Dermis microvascular lymphatic vessel endothelial cell (primary cell): ENCODE data around the gene IGF1. TPM values are rescaled to one million over a fixed set of nuclear protein-coding genes. Genes with fewer than 3 reads are reported as not detected.

Experiments
- DNase-seq, 2 donors: peaks; one replicate each; pipeline versions ENCODE4 v3.0.0 to v3.0.0-alpha.2; 2010; ENCODE audit warnings: low read depth in 2 of 2
- total RNA-seq: library from RNA; depleted of rRNA; stranded (reverse); fragments of >200 nt; gene quantifications from 2 replicates; pipeline ENCODE4 v1.2.1, GENCODE V29; 2014

IGF1 gene
- total RNA-seq, 1 donor from 2014 or later, result 0.26 TPM

DNA sequence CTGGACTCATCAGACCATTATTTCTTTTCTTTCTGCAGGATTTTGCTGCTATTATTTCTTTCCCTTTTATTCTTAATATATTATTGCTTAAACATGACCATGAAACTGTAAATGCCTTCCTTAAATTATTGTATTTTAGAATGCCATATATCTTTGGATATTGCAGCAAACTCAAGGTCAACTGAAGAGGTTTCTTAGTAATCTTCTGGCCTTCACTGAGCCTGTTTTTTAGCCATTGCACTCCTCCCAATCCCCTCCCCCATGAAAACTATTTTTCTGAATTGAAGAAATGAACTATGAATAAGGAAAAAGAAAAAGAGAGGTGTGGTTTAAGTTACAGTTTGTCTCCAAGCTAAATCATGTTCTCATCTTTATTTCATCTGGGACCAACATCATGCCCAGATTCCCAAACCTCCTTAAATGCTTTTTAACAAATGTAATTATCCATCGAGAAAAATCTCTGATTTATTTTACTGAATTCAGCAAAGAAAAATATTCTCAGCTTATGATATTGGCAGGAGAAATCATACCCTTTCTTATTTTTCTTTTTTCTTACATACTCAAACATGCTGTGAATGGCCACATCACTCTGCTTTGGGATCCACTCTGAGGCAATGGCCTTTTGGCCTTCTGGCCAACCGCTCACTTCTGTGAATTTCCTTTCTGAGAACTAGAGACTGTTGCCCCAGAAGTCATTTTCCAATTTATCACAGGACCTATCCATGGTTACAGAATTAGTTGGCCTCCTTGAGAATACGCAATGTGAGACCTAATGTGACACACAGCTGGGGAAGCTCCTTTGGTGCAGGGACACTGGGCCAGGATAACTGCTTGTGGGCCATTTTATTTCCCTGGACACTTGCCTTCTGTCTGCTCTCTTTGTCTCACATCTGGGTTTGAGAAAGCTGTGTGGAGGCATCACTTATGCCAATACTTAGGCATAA is 50.9 kb downstream of the IGF1 start:
- DNase-seq, result no peak

DNA sequence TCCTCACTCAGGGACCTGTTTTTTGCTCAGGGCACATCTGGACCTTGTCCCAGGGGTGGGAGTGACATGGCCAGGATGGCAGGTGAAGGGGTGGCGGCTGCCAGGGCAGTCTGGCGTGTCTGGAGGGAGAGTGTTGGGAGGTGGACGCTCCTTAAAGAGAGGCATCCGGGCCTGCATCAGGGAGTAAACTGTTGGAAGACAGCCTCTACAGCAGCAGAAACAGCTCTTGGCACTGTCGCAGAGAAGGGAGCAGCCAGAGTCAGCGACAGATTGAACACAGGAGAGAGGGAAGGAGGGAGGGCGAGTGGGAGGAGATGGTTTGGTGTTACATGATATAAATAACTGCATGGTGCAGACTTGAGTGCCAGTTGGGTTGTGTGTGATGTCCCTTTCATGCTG is 52.8 kb downstream of the IGF1 start:
- no peak for DNase-seq

DNA sequence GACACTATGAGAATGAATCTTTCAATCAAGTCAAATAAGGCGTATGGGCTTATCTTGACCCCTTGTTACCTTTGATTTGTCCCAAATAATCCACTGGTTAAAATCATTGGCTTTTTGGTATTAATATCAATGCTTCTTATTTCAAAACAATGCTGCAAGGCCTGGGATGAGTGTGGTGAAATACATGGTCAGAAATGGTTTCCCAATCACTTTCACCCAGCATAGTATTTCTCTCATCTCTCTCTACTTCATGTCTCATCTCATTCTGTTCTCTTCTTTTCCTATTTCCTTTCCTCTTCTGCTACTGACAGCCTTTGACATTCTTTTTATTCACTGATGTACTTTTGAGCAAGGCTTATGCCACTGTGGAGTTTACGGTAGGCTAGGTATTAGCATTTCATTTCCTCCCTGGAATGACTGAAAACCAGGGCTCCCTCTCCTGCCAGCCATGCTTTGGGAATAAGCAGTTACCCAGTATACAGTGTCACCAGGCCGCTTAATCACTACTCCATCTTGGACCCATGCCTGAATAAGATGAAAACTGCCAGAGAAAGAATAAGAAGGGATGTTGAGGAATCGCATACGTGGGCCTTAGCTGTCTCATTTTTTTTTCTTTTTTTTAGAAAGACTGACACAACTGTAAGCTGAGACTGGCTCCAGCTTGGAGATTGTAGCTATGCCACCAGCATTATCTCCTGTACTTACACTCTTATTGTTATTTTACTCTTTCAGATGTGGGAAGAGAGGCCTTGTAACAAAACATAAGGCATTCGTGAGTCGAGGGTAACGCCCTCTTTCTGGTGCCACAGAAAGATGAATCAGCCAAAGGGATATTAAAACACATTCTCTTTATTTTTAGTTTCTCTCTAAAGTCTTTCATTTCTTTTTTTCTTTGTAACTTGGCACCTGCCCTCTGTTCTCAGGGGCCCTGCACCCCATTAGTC is 53.5 kb downstream of the IGF1 start:
- no peak for DNase-seq

DNA sequence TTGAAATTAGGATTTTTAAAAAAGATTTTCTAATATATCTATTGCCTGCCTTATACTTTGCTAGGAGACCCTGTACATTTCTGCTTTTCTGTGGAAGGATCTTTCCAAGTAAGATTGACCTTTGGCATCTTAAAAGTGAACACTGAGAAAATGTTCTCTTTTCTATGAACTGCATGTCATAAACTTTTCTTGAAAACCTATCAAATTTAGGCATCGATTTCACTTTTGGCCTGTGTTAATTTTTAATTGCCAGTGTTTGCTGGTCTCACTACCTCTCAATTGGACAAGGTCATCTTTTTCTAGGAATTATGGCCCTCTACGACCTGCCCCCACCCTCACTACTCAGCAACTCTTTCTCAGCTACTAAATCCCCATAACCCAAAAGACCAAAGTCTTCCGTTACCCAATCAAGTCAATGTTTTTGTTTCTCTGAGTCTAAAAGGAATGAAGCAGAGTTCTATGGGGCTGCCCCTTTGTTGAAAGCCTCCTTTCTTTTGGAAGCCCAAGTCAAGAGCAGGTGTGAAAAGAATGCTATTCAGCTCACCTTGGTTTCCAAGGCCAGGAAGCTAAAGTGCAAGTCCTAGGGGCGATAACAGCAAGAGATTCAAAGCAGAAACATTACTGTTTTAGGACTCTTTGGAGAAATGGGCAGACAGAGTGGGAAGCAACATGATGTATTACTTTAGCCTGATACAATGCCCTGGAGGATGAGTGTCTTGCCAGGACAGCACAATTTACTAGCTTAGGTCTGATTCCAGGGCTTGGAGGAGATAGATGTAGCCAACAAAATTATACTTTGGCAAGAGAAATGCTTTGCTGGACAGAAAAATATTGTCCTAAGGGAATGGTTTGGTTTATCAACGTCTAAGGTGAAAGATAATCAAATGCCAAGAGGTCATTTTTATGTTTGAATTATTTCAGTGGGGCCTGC is 55.0 kb downstream of the IGF1 start:
- no peak for DNase-seq

DNA sequence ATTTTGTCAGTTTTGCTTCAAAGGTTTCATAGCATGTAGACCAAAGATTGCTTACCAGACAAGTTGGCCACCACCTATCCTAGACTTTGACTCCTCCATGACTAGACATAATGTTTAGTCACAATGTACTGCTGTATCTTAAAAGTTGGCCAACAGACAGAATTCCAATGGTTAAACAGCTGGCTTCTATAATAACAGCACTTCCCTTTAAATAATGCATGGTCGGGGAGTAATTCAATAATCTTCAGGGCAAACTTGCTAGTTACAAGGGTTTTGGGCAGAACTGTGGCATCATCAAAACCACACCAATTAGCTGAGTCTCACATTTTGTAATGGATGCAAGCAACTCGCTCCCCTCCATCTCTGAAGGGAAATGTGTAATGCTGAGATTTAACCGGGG is 56.9 kb downstream of the IGF1 start:
- no peak for DNase-seq

DNA sequence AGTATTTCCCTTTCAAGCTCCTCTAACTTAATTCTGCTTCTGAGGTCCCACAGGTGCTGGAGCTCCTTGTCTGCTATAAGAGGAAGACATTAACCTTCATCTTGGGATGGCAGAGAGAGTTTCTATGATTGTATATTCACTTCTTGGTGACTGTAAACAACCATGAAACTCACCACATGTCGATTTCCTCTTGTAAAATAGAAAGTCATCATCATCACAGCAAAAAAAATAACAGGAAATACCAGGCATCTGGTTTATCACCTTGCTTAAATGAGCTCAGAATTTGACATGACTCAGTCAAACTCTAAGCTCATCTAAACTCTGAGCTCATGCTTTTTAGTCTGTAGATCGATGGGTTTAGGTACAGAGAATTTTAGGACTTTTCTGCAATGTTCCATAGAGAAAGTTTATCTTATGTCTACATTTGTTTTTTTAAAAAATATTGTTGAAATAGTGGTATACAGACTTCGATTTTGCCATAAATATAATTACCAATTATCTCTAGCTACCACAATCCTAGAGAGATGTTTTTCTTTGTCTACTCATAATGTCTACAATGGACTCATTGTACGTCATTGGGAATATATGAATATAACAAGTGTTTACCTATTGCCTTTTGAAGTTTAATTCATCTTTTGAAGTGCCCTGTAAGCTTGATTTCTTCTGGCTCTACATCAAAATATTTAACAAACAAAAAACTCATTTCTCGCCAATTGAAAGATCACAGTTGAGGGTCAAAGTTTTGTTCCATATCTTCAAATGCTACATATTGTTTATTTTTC is 58.4 kb downstream of the IGF1 start:
- peak; percentile 16 to 75 for DNase-seq

DNA sequence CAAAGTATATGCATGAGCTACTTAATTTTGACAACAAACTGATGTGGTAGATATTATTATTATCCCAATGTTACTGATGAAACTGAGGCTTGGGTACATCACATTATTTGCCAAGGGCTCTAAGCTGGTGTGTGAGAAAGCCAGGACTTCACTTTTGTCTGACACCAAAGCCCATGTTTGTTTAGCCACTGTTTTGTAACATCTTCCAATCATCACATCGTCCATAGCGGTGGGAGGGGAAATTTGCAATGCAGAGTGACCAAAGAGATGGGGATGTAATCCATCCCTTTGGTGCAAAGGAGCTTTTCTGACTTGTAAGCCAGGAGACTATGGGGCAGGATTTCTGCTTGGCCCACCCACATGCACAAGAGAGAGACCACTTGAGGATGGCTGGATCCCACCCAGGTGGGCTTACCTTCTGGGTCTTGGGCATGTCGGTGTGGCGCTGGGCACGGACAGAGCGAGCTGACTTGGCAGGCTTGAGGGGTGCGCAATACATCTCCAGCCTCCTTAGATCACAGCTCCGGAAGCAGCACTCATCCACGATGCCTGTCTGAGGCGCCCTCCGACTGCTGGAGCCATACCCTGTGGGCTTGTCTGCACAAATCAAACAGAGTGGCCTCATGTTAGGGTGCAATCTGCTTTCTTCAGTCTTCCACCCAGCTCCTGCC is 61.1 kb downstream of the IGF1 start:
- DNase-seq, result no peak

DNA sequence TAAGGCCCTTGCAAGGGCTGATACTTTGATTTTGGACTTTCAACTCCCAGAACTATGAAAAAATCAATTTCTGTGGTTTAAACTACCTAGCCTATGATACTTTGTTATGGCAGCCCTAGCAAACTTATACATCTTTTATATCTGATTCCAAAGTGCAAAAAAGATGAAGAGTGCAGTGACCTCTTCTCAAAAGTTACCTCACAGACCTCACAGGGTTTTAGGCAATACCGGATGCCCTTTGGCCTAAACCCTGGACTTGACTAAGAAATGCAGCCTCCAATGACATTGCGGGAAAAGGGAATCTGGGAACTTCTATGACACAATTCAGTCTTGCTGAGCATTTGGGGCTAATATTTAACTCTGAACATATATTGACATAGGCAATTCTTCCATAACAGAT is 63.3 kb downstream of the IGF1 start:
- no peak for DNase-seq

DNA sequence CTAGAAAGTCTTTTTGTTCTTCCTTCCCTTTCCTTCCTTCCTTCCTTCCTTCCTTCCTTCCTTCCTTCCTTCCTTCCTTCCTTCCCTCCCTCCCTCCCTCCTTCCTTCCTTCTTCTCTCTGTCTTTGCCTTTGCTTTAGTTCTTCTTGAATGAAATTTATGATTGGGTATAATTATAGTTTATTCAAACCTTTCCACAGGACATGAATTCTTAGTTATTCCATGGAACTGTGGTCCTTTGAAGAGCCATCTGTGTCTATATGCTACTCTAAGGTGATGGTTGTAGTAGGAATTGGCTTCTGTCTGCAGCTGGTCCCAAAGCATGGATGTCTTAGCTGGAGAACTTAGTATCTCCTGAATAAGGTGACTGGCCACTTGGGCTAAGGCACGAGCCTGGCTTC is 64.8 kb downstream of the IGF1 start:
- DNase-seq, result no peak

DNA sequence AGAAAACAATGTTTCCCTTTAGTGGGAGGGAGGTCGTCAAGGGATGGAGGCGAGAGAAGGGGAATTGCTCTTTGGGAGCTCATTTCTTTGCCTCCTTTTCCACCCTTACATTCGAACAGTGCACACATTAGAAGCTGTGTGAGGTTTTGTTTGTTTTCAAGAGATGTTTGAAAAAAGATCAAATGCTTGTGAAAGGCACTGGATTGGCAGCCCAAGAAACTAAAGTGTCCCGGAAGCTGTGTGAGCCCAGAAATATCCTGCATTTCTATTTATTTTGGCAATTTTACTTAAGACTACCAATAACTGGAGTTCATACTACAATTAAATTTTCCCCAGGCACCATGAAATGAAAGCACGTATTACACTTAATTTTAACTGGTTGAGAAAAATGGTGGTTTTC is 67.0 kb downstream of the IGF1 start:
- no peak for DNase-seq

DNA sequence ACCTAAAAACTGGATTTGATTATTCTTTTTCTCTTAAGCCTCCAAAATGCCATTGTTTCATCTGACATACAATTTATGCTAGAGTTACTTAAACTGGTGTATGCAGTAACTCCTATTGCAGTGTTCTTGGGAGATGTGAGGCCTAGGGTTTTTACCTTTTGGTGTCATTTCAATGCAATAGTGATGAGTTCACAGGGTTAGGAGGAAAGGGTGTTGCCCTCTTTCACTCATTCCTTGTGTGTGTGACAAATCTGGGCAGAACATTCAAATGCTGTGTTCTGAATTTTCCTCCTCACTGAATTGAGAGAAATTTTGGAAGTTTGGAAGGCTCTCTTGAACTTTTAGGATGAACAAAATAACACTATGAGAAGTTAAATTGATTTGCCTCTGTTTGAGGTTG is 69.9 kb downstream of the IGF1 start:
- DNase-seq, result no peak

DNA sequence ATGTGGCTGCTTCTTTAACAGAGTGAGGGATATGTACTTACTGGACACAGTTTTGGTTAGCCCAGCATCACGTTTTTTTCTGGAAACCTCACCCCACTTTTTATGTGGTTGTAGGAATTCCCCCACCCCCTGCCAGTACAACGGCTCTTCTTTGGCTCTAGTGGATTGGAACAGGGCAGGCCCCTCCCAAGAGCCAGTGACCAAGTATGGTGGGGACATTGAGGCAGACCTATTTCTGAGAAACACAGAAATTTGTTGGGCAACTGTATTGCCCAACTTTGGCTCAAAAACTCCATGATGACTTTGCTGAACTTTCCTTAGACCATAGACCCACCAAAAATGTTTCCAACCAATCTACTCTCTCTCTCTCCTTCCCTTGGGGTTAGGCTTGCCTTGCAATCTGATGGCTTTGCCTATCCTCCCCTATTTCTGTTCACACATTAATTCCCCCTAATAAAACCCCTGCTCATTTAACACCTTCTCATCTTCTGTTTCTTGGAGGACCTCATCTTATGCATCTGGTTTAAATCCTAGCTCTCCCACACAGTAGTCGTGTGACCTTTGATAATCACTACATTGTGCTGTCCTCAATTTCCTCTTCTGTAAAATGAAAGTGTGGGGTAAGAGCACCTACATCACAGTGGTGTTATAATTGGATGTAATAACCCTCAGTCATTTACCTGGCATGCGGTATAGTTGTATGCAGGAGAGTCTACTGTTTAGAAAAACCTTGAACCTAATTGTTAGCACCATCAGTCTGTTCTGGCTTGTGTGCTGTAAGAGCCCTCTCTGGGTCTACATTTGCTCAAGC is 71.7 kb downstream of the IGF1 start:
- no peak for DNase-seq

DNA sequence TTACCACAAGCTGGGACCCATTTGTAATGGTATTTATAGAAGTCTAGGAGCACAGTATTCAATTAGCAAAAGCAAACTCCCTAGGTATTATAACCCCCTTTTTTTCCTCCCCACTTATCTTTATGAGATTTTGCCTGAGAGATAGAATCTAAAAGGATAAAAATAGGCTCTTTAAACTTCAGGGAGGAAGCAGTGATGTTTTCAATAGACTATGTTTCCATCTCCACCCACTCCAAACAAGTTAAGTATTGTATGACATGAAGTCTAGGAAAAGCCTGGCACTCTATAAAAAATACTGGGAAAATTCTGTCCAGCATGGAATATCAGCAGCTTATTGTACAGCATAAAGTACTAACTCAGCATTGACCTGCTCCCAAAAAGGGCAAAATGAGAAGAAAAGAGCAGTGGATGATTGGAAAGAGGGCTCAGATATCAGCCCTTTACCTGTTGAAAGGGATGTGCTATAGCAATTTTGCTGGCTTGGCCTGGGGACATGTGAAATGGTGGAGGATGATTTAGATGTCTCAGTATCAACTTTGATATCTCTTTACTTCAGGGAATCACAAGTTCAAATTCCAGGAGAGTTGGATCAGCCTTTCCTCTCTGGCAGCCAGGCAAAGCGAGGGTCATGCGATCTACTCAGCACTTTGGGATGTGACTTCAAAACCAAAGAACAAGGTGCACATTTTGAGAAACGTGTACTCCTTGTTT is 72.4 kb downstream of the IGF1 start:
- DNase-seq, result no peak

DNA sequence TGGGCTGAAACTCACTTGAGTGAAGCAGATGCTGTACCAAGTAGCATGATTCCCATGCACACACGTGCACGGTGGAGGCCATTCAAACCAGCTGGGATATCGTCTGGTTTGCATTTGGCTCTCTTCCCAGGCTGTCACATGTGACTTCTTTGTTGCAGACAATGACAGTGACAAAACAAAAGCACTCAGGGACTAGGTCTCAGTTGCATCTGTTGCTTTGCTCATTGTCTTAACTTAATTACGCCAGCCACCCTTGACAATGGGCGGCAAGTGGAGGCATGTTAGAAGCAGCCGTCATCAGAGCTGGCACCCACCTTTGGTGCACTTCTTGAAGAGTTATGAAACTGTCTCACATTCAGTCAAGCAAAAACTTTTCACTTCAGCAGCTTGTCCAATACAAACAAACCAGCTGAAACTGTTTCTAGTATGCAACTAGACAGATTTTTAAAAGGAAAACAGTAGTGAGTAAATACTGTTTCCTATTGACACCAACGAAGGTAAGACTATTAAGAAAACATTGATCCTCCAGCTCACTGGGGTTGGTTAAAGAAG is 74.3 kb downstream of the IGF1 start:
- DNase-seq, result peak; percentile 50 to 77

DNA sequence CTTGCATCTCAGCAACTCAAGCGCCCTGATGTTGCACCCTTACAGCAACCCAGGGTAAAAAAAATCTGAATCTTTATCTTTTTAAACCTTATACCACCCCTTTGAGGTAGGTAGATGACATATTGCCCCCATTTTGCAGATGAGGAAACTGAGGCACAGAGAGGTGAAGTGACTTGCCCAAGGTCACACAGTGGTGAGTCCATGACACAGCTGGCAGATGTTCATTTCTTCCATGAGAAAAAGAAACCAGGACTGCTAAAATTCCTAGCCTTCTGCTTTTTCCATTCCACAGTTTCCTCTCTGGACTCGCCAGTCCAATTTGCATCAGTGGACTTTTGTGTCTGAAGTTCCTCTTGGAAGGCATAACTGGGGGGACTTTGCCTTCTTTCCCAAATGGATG is 79.3 kb downstream of the IGF1 start:
- no peak for DNase-seq

DNA sequence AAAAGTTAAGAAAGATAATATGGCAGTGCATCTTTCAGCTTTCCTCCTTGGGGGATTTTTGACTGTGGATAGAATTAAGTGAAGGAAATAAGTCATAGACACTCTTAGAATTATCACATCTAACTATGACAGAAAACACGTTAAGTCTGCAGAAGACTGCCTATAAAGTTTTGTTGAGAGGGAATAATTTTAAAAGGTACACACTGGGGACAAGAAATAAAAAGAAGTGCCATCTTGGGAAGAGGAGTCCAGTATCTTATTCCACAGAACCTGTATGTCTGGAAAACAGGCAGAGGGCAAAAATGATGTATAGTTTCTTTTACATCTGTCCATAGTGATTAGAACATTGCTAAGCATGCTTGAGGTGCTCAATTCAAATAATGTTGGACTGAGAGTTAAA is 80.7 kb downstream of the IGF1 start:
- no peak for DNase-seq

DNA sequence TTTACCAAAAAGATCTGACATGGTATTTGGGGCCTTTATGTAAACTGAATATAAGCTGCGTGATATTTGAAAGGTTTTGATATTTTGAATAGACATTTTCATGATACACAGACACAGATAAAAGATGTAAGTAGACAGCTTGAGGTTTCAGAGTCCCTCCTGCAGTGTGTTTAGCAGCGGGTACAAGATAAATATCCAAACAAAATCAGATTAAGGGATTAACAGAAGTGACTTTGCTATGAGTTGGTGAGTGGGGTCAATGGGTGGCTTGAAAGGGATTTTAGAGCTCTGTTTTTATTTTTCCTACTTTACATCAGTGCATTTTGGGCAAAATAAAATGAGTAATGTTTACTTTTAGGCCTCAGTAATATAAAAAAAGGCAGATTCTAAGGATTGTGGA is 84.1 kb downstream of the IGF1 start:
- DNase-seq, result no peak

DNA sequence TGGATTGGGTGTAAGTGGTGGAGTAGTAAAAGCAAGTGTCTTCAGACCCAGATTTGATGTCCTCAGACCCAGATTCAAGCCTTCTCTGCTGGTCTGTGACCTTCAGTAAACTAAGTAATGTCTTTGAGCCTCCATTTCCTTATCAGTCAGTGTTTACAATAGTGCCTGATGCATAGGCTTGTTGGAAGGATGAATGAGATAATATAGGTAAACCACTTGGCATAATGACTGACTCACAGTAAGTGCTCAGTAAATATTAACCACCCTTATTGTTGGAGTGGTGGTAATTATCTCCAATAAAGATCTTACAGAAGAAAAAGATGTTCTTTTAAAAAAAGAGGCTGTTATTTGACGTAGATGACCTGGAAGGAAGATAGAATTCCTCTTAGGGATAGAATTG is 86.2 kb downstream of the IGF1 start:
- no peak for DNase-seq
